Panc1 (cell line): Measurements from ENCODE around the gene HOXB13. TPM values are rescaled to one million over a fixed set of nuclear protein-coding genes. Genes with fewer than 3 reads are reported as not detected.

ENCODE experiments used
- ATAC-seq: fragments of 200-7000 bp; cut with Tn5 transposase; 2 replicates; pipeline ENCODE4 v1.9.1; 2020; ENCODE audit warnings: mild to moderate bottlenecking, moderate library complexity
- BruUV-seq: library from RNA; stranded (reverse); fragments of 400-500 nt; replicated peaks from 2 replicates; lab custom pipeline; 2021; lab: Mats Ljungman, UMichigan
- CTCF ChIA-PET: fragments of 300-600 bp; sonication (Branson Sonifier 250); formaldehyde crosslinking; loops from one replicate; lab custom pipeline; 2022; ENCODE audit warnings: antibody characterized with exemption; lab: Charles Lee
- POLR2A ChIA-PET: fragments of 300-600 bp; sonication (Branson Sonifier 250); formaldehyde crosslinking; loops from one replicate; lab custom pipeline; 2022; ENCODE audit warnings: antibody characterized with exemption; lab: Charles Lee
- DNase-seq: peaks from one replicate; pipeline ENCODE4 v3.0.0-alpha.2; 2010; ENCODE audit warnings: low read depth, low spot score
- H3K27ac ChIP-seq: 2 replicates; pipeline ENCODE4 v1.5.1; 2011; ENCODE audit warnings: mild to moderate bottlenecking, low read length, inconsistent platforms
- H3K27me3 ChIP-seq: fragments of 200-500 bp; sonication (Bioruptor generic); 2 replicates; pipeline ENCODE4 v1.6.0; 2014; ENCODE audit warnings: low read length, inconsistent platforms; ENCODE audit not compliant: control insufficient read depth, insufficient read depth
- H3K36me3 ChIP-seq: fragments of 200-500 bp; sonication (Bioruptor generic); 2 replicates; pipeline ENCODE4 v1.5.1; 2014; ENCODE audit warnings: inconsistent platforms, mild to moderate bottlenecking, low read length, moderate library complexity; ENCODE audit not compliant: control insufficient read depth, insufficient read depth
- H3K4me1 ChIP-seq: 2 replicates; pipeline ENCODE4 v1.5.1; 2011; ENCODE audit warnings: inconsistent platforms, mild to moderate bottlenecking, low read length, moderate library complexity; ENCODE audit not compliant: control insufficient read depth, insufficient read depth
- H3K4me3 ChIP-seq, 2 experiments: 2 replicates each; pipeline ENCODE4 v1.5.1; 2011 to 2012; ENCODE audit warnings: low read depth in 2 of 2, low read length in 2 of 2, mild to moderate bottlenecking in 2 of 2, inconsistent platforms in 1 of 2, moderate library complexity in 1 of 2
- H3K9me3 ChIP-seq: fragments of 200-500 bp; sonication (Bioruptor generic); 2 replicates; pipeline ENCODE4 v1.5.1; 2014; ENCODE audit warnings: low read depth, mild to moderate bottlenecking, inconsistent platforms, low read length, moderate library complexity; ENCODE audit not compliant: control insufficient read depth, insufficient read depth
- CTCF ChIP-seq: fragments of 450-650 bp; IDR thresholded peaks from 2 replicates; pipeline ENCODE4 v1.5.1; 2017; ENCODE audit warnings: mild to moderate bottlenecking
- POLR2AphosphoS5 ChIP-seq: IDR thresholded peaks from 2 replicates; pipeline ENCODE4 v1.6.1; 2012; ENCODE audit warnings: mild to moderate bottlenecking, low read depth, low read length, moderate library complexity
- REST ChIP-seq, 2 experiments: IDR thresholded peaks; 2 replicates each; pipeline ENCODE4 v1.6.1; 2011 to 2012; ENCODE audit warnings: low read depth in 2 of 2, control low read depth in 1 of 2, low read length in 1 of 2, mild to moderate bottlenecking in 1 of 2, moderate library complexity in 1 of 2; ENCODE audit not compliant: insufficient read depth in 1 of 2
- SIN3A ChIP-seq: IDR thresholded peaks from 2 replicates; pipeline ENCODE4 v1.6.1; 2012; ENCODE audit warnings: low read depth, mild to moderate bottlenecking, low read length, moderate library complexity, borderline replicate concordance; ENCODE audit not compliant: insufficient read depth
- TCF7L2 ChIP-seq: IDR thresholded peaks from 2 replicates; pipeline ENCODE4 v1.6.1; 2011; ENCODE audit warnings: mild to moderate bottlenecking, low read depth, low read length, inconsistent platforms
- in situ Hi-C: cut with HindIII; loops from 2 replicates; pipeline ENCODE4 v1.10.0; 2016; ENCODE audit warnings: low sequenced_read_pairs, low pct_unique_long_range_greater_than_20kb
- intact Hi-C: fragments of 100-400 bp; cut with micrococcal nuclease; formaldehyde crosslinking; loops from one replicate; pipeline ENCODE4 v1.10.0; 2022; ENCODE audit not compliant: unreplicated experiment
- total RNA-seq: library from RNA; stranded (reverse); gene quantifications from one replicate; pipeline ENCODE4 v1.2.1, GENCODE V29; 2021; ENCODE audit not compliant: unreplicated experiment

Gene HOXB13
- total RNA-seq, 1 experiment from 2014 or later: 8.1 TPM

GRCh38 chr17:48740537-48740936 lies 12.0 kb upstream of the HOXB13 start:
- no peaks in the 10 kb centered on the region; the same call in 1 of the 2 replicates for H3K27me3 ChIP-seq
- H3K36me3 ChIP-seq: no peaks in the 10 kb centered on the region
- DNase-seq (no peak), ATAC-seq (no peak)
- BruUV-seq: no TSS peak
- no peaks in the 10 kb centered on the region for H3K9me3 ChIP-seq
- intact Hi-C loops: no loop called here
- no peaks in the 10 kb centered on the region for H3K4me1 ChIP-seq
- no peak overlapping the region for H3K4me3 ChIP-seq
- no peak for TF ChIP-seq REST (IDR thresholded peaks at IDR 0.05; ENCODE audit: insufficient read depth in 1 of 2, low read depth in 2 of 2, low read length in 1 of 2)
- TF ChIP-seq POLR2AphosphoS5: no peak
- no peak for TF ChIP-seq TCF7L2
- no peak for TF ChIP-seq SIN3A
- no peak for TF ChIP-seq CTCF
- H3K27ac ChIP-seq: no peak overlapping the region
- ChIA-PET POLR2A (interaction anchor here (0.5 to 0.6 kb wide), 2 partner anchors 92 to 114 kb away, joined by 4 to 8 read pairs; partner anchors contain the start of gene HOXB9), CTCF (interaction anchor here (0.6 to 1.0 kb wide), 5 partner anchors 16 to 152 kb away, joined by 3 to 7 read pairs (median 6); partner anchors contain the start of gene ATP5MC1)
- in situ Hi-C loops: no loop called here

GRCh38 chr17:48738803-48739526 lies 10.4 kb upstream of the HOXB13 start:
- intact Hi-C loops: no loop called here
- no TSS peak for BruUV-seq
- POLR2A ChIA-PET: interaction anchor here (0.7 kb wide), 1 partner anchor 62 kb away, joined by 3 read pairs; no protein-coding TSS in a partner anchor
- Histone ChIP-seq H3K4me3 (no peak overlapping the region), H3K4me1 (no peaks in the 10 kb centered on the region), H3K36me3 (no peaks in the 10 kb centered on the region), H3K27ac (no peak overlapping the region), H3K9me3 (no peaks in the 10 kb centered on the region), H3K27me3 (no peaks in the 10 kb centered on the region; the same call in 1 of the 2 replicates)
- DNase-seq (no peak), ATAC-seq (no peak)
- no peak for TF ChIP-seq CTCF
- TF ChIP-seq SIN3A: no peak
- TF ChIP-seq POLR2AphosphoS5: no peak
- TF ChIP-seq REST (IDR thresholded peaks at IDR 0.05; ENCODE audit: insufficient read depth in 1 of 2, low read depth in 2 of 2, low read length in 1 of 2): no peak
- no peak for TF ChIP-seq TCF7L2
- in situ Hi-C loops: loop anchor here (5.0 to 10.0 kb wide), 2 partner anchors 63 to 166 kb away; partner anchors contain the start of gene UBE2Z
- CTCF ChIA-PET: interaction anchor here (0.9 kb wide), 1 partner anchor 140 kb away, joined by 5 read pairs; no protein-coding TSS in a partner anchor
